Activated CD4-positive, alpha-beta memory T cell treated with anti-CD3 and anti-CD28 coated beads, Interleukin-2, amount 10 ng/mL, durations not matched to agents 7 days and 5 days (primary cell): ENCODE data around the gene SLC2A4. TPM values are rescaled to one million over a fixed set of nuclear protein-coding genes. Genes with fewer than 3 reads are reported as not detected.
"Not testable (repeated sequence)": the region's sequence is repeated elsewhere in the genome, so short reads cannot be mapped to it uniquely, and the experiment has no call there.

Experiments
- CTCF ChIA-PET: fragments of 350-600 bp; sonication (Branson Sonifier 250); formaldehyde crosslinking; loops from one replicate; lab custom pipeline; 2021; ENCODE audit warnings: antibody characterized with exemption, inconsistent platforms; lab: Charles Lee
- POLR2A ChIA-PET: fragments of 350-600 bp; sonication (Branson Sonifier 250); formaldehyde crosslinking; loops from one replicate; lab custom pipeline; 2021; ENCODE audit warnings: antibody characterized with exemption; lab: Charles Lee
- DNase-seq: peaks from one replicate; pipeline ENCODE4 v3.0.0-alpha.2; 2020
- H3K27ac Mint-ChIP-seq: one replicate; pipeline ENCODE4 v1.8.0; 2021; ENCODE audit warnings: mild to moderate bottlenecking, mixed read lengths
- H3K27me3 Mint-ChIP-seq: one replicate; pipeline ENCODE4 v1.8.0; 2021; ENCODE audit warnings: mixed read lengths
- H3K36me3 Mint-ChIP-seq: one replicate; pipeline ENCODE4 v1.8.0; 2021; ENCODE audit warnings: low read depth, mixed read lengths
- H3K4me1 Mint-ChIP-seq: one replicate; pipeline ENCODE4 v1.8.0; 2021; ENCODE audit warnings: mixed read lengths
- H3K4me3 Mint-ChIP-seq: one replicate; pipeline ENCODE4 v1.8.0; 2021; ENCODE audit warnings: mild to moderate bottlenecking, mixed read lengths
- H3K9me3 Mint-ChIP-seq: one replicate; pipeline ENCODE4 v1.8.0; 2021; ENCODE audit warnings: mixed read lengths
- total RNA-seq, 2 experiments: library from RNA; stranded (reverse); gene quantifications; one replicate each; pipeline ENCODE4 v1.2.3, GENCODE V29; 2021

SLC2A4 gene
- total RNA-seq, 2 experiments from 2014 or later = not detected

DNA sequence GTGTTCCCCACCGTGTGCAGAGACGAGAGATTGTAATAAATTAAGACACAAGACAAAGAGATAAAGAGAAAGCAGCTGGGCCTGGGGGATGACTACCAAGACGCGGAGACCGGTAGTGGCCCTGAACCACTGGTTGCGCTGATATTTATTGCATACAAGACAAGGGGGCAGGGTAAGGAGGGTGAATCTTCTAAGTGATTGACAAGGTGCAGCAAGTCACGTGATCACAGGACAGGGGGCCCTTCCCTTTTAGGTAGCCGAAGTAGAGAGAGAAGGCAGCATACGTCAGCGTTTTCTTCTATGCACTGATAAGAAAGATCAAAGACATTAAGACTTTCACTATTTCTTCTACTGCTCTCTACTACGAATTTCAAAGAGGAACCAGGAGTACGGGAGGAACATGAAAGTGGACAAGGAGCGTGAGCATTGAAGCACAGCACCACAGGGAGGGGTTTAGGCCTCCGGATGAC, 51.1 kb downstream of the SLC2A4 start:
- POLR2A ChIA-PET = interaction anchor here (1.0 to 1.5 kb wide), 2 partner anchors 17 to 24 kb away, joined by 3 to 4 read pairs; partner anchors contain the start of gene GPS2

DNA sequence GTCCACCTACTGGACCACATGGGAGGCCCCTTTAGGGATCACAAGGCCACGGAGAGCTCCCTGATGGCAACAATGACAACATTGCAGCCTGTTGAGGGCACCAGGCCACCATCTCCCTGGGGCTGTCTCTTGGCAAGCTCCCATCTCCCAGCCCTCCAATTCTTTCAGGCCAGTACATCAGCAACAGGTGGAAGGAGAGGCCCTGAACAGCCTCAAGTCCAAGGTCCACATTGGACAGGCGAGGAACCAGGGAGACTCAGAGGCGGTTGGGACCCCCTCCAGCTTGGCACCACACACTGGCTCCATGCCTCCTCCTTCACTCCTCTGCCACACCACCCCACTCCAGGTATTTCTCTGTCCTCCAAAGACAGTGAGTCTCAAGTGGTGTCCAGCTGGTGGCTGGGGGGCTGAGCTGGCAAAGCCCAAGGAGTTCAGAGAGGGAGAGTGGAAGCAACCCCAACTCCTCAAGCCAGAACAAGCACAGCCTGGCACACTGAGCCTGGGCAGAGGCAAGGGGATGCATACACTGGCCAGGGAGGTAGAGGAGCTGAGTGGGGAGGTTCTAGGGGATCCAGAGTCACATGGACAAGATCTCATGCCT, 53.5 kb downstream of the SLC2A4 start:
- POLR2A ChIA-PET = interaction anchor here (0.9 to 5.0 kb wide), 9 partner anchors 10 to 238 kb away, joined by 3 to 109 read pairs (median 10); partner anchors contain the start of genes GPS2 and POLR2A
- CTCF ChIA-PET = interaction anchor here (1.0 to 3.3 kb wide), 3 partner anchors 11 to 101 kb away, joined by 4 to 18 read pairs (median 10); no protein-coding TSS in a partner anchor
- Mint-ChIP-seq H3K36me3 (peaks cover 22% of the 10 kb centered on the region), H3K27me3 (no peaks in the 10 kb centered on the region), H3K27ac (peak overlapping the region; percentile 91), H3K9me3 (no peaks in the 10 kb centered on the region), H3K4me3 (peak overlapping the region; percentile 40), H3K4me1 (peaks cover 58% of the 10 kb centered on the region)
- DNase-seq = no peak

More for the DNA sequence above, 51.1 kb downstream of the SLC2A4 start:
- Mint-ChIP-seq H3K27ac (peak overlapping the region; percentile 74), H3K4me3 (peak overlapping the region; percentile 46), H3K4me1 (peaks cover 65% of the 10 kb centered on the region)
- H3K27me3 Mint-ChIP-seq, CTCF ChIA-PET, H3K9me3 Mint-ChIP-seq, H3K36me3 Mint-ChIP-seq: not testable (repeated sequence)
- peak; percentile 52 for DNase-seq

DNA sequence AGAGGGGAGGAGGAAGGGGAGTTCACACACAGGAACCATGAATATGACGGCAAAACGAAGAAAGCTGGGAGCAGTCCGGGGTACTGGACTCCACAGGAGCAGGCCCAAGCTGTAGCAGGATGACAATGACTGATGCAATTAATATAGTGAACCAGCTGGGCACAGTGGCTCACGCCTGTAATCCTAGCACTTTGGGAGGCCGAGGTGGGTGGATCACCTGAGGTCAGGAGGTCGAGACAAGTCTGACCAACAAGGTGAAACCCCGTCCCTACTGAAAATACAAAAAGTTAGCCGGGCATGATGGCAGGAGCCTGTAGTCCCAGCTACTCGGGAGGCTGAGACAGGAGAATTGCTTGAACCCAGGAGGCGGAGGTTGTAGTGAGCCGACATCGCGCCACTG, 54.2 kb downstream of the SLC2A4 start:
- not testable (repeated sequence) for H3K9me3 Mint-ChIP-seq, H3K27me3 Mint-ChIP-seq, DNase-seq
- ChIA-PET POLR2A (interaction anchor here (0.7 to 6.7 kb wide), 26 partner anchors 9 to 351 kb away, joined by 3 to 109 read pairs (median 8); partner anchors contain the start of genes CD68, FGF11, GPS2 and MPDU1), CTCF (interaction anchor here (0.8 to 3.3 kb wide), 12 partner anchors 10 to 783 kb away, joined by 3 to 48 read pairs (median 8); partner anchors contain the start of genes GPS2 and TMEM95)
- H3K36me3 Mint-ChIP-seq = peaks cover 26% of the 10 kb centered on the region
- peak overlapping the region; percentile 91 for H3K27ac Mint-ChIP-seq
- peaks cover 59% of the 10 kb centered on the region for H3K4me1 Mint-ChIP-seq
- H3K4me3 Mint-ChIP-seq = peak overlapping the region; percentile 91

DNA sequence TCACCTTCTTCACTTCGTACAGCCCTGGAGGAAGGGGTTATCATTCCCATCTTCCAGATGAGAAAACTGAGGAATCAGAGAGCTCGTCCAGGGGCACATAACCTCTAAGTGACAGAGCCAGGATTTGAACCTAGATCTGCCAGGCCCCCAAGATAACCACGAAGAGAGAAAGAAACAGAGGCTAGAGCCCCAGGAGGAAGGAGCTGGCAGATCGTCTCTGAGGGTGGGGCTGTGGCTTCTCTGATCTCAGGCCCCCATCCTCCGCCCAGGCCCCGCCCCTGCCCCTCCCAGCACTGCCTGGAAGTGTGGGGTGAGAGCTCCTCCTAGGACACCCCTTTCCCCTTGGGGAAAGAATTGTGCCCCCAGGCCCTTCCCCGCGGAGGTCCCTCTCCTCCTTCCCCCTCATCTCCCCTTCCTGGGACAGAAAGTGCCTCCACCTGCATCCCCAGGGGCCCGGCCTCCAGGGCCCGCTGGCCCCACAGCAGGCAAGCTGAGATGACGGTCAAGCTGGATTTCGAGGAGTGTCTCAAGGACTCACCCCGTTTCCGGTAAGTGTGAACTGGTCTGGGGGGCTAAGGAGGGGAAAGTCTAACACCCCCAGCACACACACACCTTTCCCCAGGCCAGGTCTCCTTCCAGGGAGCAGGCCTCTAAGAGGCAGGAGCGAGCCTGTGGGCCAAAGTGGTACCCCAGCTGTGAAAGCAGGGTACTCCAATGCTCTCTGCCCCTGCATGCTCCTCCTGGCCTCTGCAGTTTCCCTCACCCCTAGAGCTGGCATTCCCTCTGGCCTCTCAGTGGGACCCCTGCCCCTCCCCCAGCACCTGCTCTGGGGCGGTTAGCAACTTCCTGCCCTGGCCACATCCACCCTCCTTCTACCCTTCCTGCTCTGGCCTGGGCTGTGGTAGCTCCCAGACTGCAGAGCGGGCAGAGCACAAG, 55.0 kb downstream of the SLC2A4 start, which contains the start of gene ACAP1:
Gene ACAP1, plus strand, starts transcription at position 290 of the 936 bp plus-strand sequence. Its CDS starts 206 bp downstream, at position 496.
- CTCF ChIA-PET = interaction anchor here (0.6 to 3.3 kb wide), 19 partner anchors 9 to 783 kb away, joined by 3 to 48 read pairs (median 5); partner anchors contain the start of genes GPS2, TMEM102 and TMEM95
- Mint-ChIP-seq H3K36me3 (peaks cover 29% of the 10 kb centered on the region), H3K27me3 (no peaks in the 10 kb centered on the region), H3K4me1 (peaks cover 59% of the 10 kb centered on the region), H3K27ac (peak within 1 kb of the TSS; percentile 91), H3K9me3 (no peaks in the 10 kb centered on the region), H3K4me3 (peak within 1 kb of the TSS; percentile 91)
- DNase-seq = peak; percentile 93
- POLR2A ChIA-PET = interaction anchor here (0.6 to 6.7 kb wide), 36 partner anchors 7 to 820 kb away, joined by 3 to 109 read pairs (median 6); partner anchors contain the start of genes CD68, CTDNEP1, FGF11 and GPS2

DNA sequence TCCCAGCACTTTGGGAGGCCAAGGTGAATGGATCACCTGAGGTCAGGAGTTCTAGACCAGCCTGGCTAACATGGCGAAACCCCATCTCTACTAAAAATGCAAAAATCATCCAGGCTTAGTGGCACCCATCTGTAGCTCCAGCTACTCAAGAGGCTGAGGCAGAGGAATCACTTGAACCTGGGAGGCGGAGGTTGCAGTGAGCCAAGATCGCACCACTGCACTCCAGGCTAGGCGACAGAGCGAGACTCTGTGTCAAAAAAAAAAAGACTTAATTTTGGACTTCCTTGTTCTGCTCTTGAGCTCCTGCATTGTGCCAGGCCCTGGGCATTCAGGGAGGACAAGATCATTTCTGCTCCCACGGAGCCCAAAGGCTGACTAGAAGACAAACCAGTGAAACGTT, 56.1 kb downstream of the SLC2A4 start:
- Mint-ChIP-seq H3K27ac (peak overlapping the region; percentile 91), H3K36me3 (peaks cover 39% of the 10 kb centered on the region), H3K4me3 (peak overlapping the region; percentile 91), H3K4me1 (peaks cover 56% of the 10 kb centered on the region)
- H3K27me3 Mint-ChIP-seq, H3K9me3 Mint-ChIP-seq, DNase-seq: not testable (repeated sequence)
- ChIA-PET POLR2A (interaction anchor here (0.7 to 6.7 kb wide), 22 partner anchors 7 to 349 kb away, joined by 3 to 109 read pairs (median 12); partner anchors contain the start of genes GPS2, MPDU1, NEURL4 and POLR2A), CTCF (interaction anchor here (0.8 to 3.3 kb wide), 9 partner anchors 8 to 56 kb away, joined by 3 to 48 read pairs (median 13); partner anchors contain the start of genes GPS2 and TMEM95)

Other genes with a start within 250 kb of the SLC2A4 start
- gene SLC16A13, start 245.7 kb upstream of the SLC2A4 start, total RNA-seq = 10 to 100 TPM; 26.8 to 28.9 TPM
- under 1 TPM; 0.35 to 0.73 TPM for gene SLC16A11, start 237.6 kb upstream of the SLC2A4 start, total RNA-seq
- not detected for gene CLEC10A, start 201.5 kb upstream of the SLC2A4 start, total RNA-seq
- not detected for gene ASGR2, start 166.9 kb upstream of the SLC2A4 start, total RNA-seq
- under 1 TPM; 0.60 to 0.73 TPM for gene ASGR1, start 102.3 kb upstream of the SLC2A4 start, total RNA-seq
- 1 to 10 TPM; 5.2 to 5.3 TPM for gene DLG4, start 61.9 kb upstream of the SLC2A4 start, total RNA-seq
- 100 to 1,000 TPM; 364 to 370 TPM for gene ACADVL, start 61.8 kb upstream of the SLC2A4 start, total RNA-seq
- gene DVL2, start 47.2 kb upstream of the SLC2A4 start, total RNA-seq = 10 to 100 TPM; 47.2 to 49.1 TPM
- gene PHF23, start 42.3 kb upstream of the SLC2A4 start, total RNA-seq = 10 to 100 TPM; 45.9 to 53.1 TPM
- gene GABARAP, start 39.3 kb upstream of the SLC2A4 start, total RNA-seq = 100 to 1,000 TPM; 303 to 313 TPM
- 100 to 1,000 TPM; 170 to 175 TPM for gene CTDNEP1, start 30.0 kb upstream of the SLC2A4 start, total RNA-seq
- 10 to 100 TPM; 40.4 to 42.1 TPM for gene ELP5, start 29.5 kb upstream of the SLC2A4 start, total RNA-seq
- gene CLDN7, start 19.2 kb upstream of the SLC2A4 start, total RNA-seq = under 1 TPM; 0.15 to 0.80 TPM
- gene YBX2, start 12.9 kb downstream of the SLC2A4 start, total RNA-seq = 1 to 10 TPM; 1.5 to 1.6 TPM
- 100 to 1,000 TPM; 419 to 420 TPM for gene EIF5A, start 25.9 kb downstream of the SLC2A4 start, total RNA-seq
- 10 to 100 TPM; 69.8 to 74.7 TPM for gene GPS2, start 33.6 kb downstream of the SLC2A4 start, total RNA-seq
- 10 to 100 TPM; 28.4 to 31.2 TPM for gene NEURL4, start 47.6 kb downstream of the SLC2A4 start, total RNA-seq
- gene ACAP1, start 54.8 kb downstream of the SLC2A4 start, total RNA-seq = 100 to 1,000 TPM; 682 to 709 TPM
- gene KCTD11, start 70.4 kb downstream of the SLC2A4 start, total RNA-seq = 1 to 10 TPM; 5.8 to 5.9 TPM
- gene TMEM95, start 73.4 kb downstream of the SLC2A4 start, total RNA-seq = not detected
- gene TNK1, start 99.4 kb downstream of the SLC2A4 start, total RNA-seq = under 1 TPM; 0.25 to 0.86 TPM
- gene PLSCR3, start 112.8 kb downstream of the SLC2A4 start, total RNA-seq = 100 to 1,000 TPM; 149 to 156 TPM
- gene TMEM256, start 122.4 kb downstream of the SLC2A4 start, total RNA-seq = 10 to 100 TPM; 73.2 to 77.0 TPM
- gene NLGN2, start 126.1 kb downstream of the SLC2A4 start, total RNA-seq = 1 to 10 TPM; 3.2 to 3.7 TPM
- not detected for gene SPEM1, start 138.6 kb downstream of the SLC2A4 start, total RNA-seq
- gene SPEM2, start 143.9 kb downstream of the SLC2A4 start, total RNA-seq = not detected
- not detected for gene SPEM3, start 147.1 kb downstream of the SLC2A4 start, total RNA-seq
- gene TMEM102, start 153.7 kb downstream of the SLC2A4 start, total RNA-seq = 10 to 100 TPM; 18.0 TPM
- gene FGF11, start 157.8 kb downstream of the SLC2A4 start, total RNA-seq = 10 to 100 TPM in 1 of 2 experiments, 1 to 10 TPM in 1; 8.9 to 10.8 TPM
- 10 to 100 TPM; 13.0 to 14.6 TPM for gene CHRNB1, start 163.3 kb downstream of the SLC2A4 start, total RNA-seq
- 10 to 100 TPM; 27.4 to 27.9 TPM for gene ZBTB4, start 197.9 kb downstream of the SLC2A4 start, total RNA-seq
- gene SLC35G6, start 199.7 kb downstream of the SLC2A4 start, total RNA-seq = not detected
- gene POLR2A, start 202.6 kb downstream of the SLC2A4 start, total RNA-seq = 100 to 1,000 TPM; 169 to 172 TPM